Neural crest cell (in vitro differentiated cells): ENCODE measurements around the gene SCN1B. TPM values are rescaled to one million over a fixed set of nuclear protein-coding genes. Genes with fewer than 3 reads are reported as not detected.

ENCODE experiments used
- DNase-seq: peaks from one replicate; pipeline ENCODE4 v3.0.0; 2021; ENCODE audit warnings: low read depth, mixed read lengths, low spot score
- H3K27ac Mint-ChIP-seq: one replicate; pipeline ENCODE4 v1.8.0; 2021; ENCODE audit warnings: mild to moderate bottlenecking, mixed read lengths; ENCODE audit not compliant: unreplicated experiment
- H3K27me3 Mint-ChIP-seq: 2 replicates; pipeline ENCODE4 v1.8.0; 2021; ENCODE audit warnings: low read depth, mild to moderate bottlenecking, mixed read lengths
- H3K36me3 Mint-ChIP-seq: 2 replicates; pipeline ENCODE4 v1.8.0; 2021; ENCODE audit warnings: low read depth, mild to moderate bottlenecking, mixed read lengths
- H3K4me1 Mint-ChIP-seq: 2 replicates; pipeline ENCODE4 v1.8.0; 2021; ENCODE audit warnings: mixed read lengths
- H3K4me3 Mint-ChIP-seq: one replicate; pipeline ENCODE4 v1.8.0; 2021; ENCODE audit warnings: mild to moderate bottlenecking, mixed read lengths
- H3K9me3 Mint-ChIP-seq: 2 replicates; pipeline ENCODE4 v1.8.0; 2021; ENCODE audit warnings: mixed read lengths
- total RNA-seq: library from RNA; stranded (reverse); gene quantifications from 2 replicates; pipeline ENCODE4 v1.2.1, GENCODE V29; 2021
- TF ChIP-seq, protein P1 (sequence below): fragments of 200-600 bp; sonication (generic); conservative IDR thresholded peaks from 2 replicates; pipeline ENCODE4 v1.5.0; 2021; ENCODE audit warnings: antibody characterized with exemption, mild to moderate bottlenecking

The SCN1B gene
- total RNA-seq, 1 donor from 2014 or later = 1.7 TPM

- peaks cover 12% of the 10 kb centered on the region for H3K27me3 Mint-ChIP-seq
Observed at GRCh38 chr19:35061583-35062373, 31.5 kb downstream of the SCN1B start.

GRCh38 chr19:35062942-35063341 is 32.7 kb downstream of the SCN1B start:
- Mint-ChIP-seq H3K9me3 (no peaks in the 10 kb centered on the region), H3K36me3 (no peaks in the 10 kb centered on the region)

More at GRCh38 chr19:35061583-35062373, 31.5 kb downstream of the SCN1B start:
- TF ChIP-seq, protein P1, sequence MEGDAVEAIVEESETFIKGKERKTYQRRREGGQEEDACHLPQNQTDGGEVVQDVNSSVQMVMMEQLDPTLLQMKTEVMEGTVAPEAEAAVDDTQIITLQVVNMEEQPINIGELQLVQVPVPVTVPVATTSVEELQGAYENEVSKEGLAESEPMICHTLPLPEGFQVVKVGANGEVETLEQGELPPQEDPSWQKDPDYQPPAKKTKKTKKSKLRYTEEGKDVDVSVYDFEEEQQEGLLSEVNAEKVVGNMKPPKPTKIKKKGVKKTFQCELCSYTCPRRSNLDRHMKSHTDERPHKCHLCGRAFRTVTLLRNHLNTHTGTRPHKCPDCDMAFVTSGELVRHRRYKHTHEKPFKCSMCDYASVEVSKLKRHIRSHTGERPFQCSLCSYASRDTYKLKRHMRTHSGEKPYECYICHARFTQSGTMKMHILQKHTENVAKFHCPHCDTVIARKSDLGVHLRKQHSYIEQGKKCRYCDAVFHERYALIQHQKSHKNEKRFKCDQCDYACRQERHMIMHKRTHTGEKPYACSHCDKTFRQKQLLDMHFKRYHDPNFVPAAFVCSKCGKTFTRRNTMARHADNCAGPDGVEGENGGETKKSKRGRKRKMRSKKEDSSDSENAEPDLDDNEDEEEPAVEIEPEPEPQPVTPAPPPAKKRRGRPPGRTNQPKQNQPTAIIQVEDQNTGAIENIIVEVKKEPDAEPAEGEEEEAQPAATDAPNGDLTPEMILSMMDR = no peak
- H3K36me3 Mint-ChIP-seq = no peaks in the 10 kb centered on the region
- H3K4me1 Mint-ChIP-seq = peaks cover 3% of the 10 kb centered on the region
- no peaks in the 10 kb centered on the region for H3K9me3 Mint-ChIP-seq
- H3K4me3 Mint-ChIP-seq = no peak overlapping the region
- DNase-seq = no peak
- H3K27ac Mint-ChIP-seq = no peak overlapping the region

DNA sequence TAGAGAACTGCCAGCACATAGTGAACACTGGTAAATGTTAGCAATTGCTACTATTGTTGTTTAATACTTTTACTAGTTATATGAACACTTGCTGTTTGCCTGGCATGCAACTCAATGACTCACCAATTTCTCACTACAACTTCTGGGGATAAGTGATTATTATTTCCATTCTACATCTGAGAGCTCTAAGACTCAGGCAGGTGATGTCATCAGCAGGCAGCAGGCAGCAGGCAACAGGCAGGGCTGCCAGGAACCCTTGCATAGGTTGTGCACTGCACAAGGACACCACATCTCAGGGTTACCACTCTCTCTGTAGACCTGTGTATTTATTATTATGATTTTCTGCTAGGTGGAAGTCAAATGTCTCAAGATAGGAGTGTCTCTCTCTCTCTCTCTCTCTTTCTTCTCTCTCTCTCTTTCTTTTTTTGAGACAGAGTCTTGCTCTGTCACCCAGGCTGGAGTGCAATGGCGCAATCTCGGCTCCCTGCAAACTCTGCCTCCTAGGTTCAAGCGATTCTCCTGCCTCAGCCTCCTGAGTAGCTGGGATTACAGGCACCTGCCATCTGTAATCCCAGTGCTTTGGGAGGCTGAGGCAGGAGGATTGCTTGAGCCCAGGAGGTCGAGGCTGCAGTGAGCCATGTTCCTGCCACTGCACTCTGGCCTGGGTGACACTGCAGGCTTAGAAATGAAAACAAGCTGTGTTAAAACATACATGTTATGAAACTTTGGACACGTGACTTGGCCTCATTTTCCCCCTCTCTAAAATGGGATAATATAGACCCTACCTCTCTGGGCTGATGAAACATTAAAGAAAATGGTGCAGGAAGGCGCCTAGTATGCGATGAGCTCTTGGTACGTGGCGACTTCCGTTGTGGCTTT is 33.9 kb downstream of the SCN1B start:
- Mint-ChIP-seq H3K36me3 (no peaks in the 10 kb centered on the region), H3K4me1 (peaks cover 19% of the 10 kb centered on the region), H3K4me3 (no peak overlapping the region), H3K27me3 (peaks cover 10% of the 10 kb centered on the region), H3K27ac (no peak overlapping the region), H3K9me3 (no peaks in the 10 kb centered on the region)
- TF ChIP-seq, protein P1 = no peak
- no peak for DNase-seq

More at GRCh38 chr19:35062942-35063341, 32.7 kb downstream of the SCN1B start:
- H3K4me3 Mint-ChIP-seq = no peak overlapping the region
- no peak for DNase-seq
- peaks cover 10% of the 10 kb centered on the region for H3K27me3 Mint-ChIP-seq
- TF ChIP-seq, protein P1 = no peak
- no peak overlapping the region for H3K27ac Mint-ChIP-seq
- peaks cover 10% of the 10 kb centered on the region for H3K4me1 Mint-ChIP-seq

DNA sequence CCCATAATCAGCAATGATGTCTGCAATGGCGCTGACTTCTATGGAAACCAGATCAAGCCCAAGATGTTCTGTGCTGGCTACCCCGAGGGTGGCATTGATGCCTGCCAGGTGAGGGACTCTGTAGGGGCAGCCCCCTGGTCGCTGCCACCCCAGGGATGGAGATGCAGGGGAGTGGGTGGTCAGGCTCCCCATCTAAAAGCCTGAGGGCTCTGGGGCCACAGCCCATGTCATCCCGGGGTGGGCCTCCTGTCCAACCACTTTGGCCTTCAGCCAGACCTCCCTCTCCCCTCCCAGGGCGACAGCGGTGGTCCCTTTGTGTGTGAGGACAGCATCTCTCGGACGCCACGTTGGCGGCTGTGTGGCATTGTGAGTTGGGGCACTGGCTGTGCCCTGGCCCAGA is 35.3 kb downstream of the SCN1B start:
- H3K27ac Mint-ChIP-seq = no peak overlapping the region
- no peaks in the 10 kb centered on the region for H3K9me3 Mint-ChIP-seq
- H3K4me3 Mint-ChIP-seq = no peak overlapping the region

DNA sequence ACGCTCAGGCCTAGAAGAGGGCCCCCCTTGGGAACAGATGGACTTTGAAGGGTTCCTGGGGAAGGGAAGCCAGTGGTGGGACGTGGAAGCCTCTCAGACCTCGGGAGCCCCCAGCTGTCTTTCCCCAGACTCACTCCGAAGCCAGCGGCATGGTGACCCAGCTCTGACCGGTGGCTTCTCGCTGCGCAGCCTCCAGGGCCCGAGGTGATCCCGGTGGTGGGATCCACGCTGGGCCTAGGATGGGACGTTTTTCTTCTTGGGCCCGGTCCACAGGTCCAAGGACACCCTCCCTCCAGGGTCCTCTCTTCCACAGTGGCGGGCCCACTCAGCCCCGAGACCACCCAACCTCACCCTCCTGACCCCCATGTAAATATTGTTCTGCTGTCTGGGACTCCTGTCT is 35.9 kb downstream of the SCN1B start:
- H3K9me3 Mint-ChIP-seq = no peaks in the 10 kb centered on the region
- no peak for DNase-seq
- H3K4me3 Mint-ChIP-seq = no peak overlapping the region
- TF ChIP-seq, protein P1 = no peak
- H3K4me1 Mint-ChIP-seq = peaks cover 19% of the 10 kb centered on the region
- no peak overlapping the region for H3K27ac Mint-ChIP-seq
- H3K27me3 Mint-ChIP-seq = peaks cover 10% of the 10 kb centered on the region
- no peaks in the 10 kb centered on the region for H3K36me3 Mint-ChIP-seq

More for the DNA sequence above, 35.3 kb downstream of the SCN1B start:
- peaks cover 19% of the 10 kb centered on the region for H3K4me1 Mint-ChIP-seq
- H3K27me3 Mint-ChIP-seq = peaks cover 10% of the 10 kb centered on the region
- TF ChIP-seq, protein P1 = no peak
- no peaks in the 10 kb centered on the region for H3K36me3 Mint-ChIP-seq
- DNase-seq = no peak
